ENCODE data around the gene FABP7.

FABP7 gene

DNA sequence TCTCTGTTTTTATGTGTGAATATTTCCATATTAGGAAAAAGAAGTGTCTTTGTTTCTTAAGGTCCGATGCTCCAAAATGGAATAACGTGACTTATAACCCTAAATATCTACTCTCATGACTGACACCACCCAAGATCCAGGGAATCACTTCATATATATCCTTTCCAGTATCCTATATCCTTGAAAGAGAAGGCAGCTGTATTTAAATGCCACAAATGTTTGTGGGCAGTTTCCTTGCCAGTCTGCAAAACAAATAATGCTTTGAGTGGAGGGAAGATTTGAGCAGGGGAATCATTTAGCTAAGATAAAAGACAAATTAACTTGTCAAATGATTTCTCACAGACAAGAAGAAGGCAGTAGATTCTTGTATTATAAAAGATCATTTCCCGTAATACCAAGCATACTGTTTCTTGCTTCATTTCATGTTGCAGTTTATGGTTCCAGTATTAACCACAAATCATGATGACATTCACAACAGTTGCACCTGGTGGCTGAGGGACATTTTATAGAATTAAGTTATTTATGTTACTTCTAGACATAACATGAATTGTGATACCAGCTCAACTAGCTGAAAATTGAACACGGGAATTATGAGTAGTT, 30.0 kb upstream of the FABP7 start:
- no peak overlapping the region for H3K4me3 ChIP-seq (ENCODE audit: insufficient read length, low read depth)
- peaks cover 9% of the 10 kb centered on the region for H3K27me3 ChIP-seq (ENCODE audit: insufficient read depth, insufficient read length)
- H3K9ac ChIP-seq (ENCODE audit: insufficient read length, low read depth), result no peak overlapping the region
- no peak for TF ChIP-seq YY1 (IDR thresholded peaks at IDR 0.05; ENCODE audit: insufficient read depth, insufficient read length)
- H3K4me1 ChIP-seq (ENCODE audit: insufficient read depth, insufficient read length), result no peaks in the 10 kb centered on the region
- H3K36me3 ChIP-seq (ENCODE audit: insufficient read depth, insufficient read length, low read length), result no peaks in the 10 kb centered on the region
- peaks cover 5% of the 10 kb centered on the region; the same call in 1 of the 2 replicates for H3K9me3 ChIP-seq (ENCODE audit: insufficient read depth, low read length)
- no peak for DNase-seq (ENCODE audit: low read depth, low spot score)

GRCh38 chr6:122751326-122751725, 28.2 kb upstream of the FABP7 start:
- H3K4me3 ChIP-seq (ENCODE audit: insufficient read length, low read depth), result no peak overlapping the region
- no peak overlapping the region for H3K9ac ChIP-seq (ENCODE audit: insufficient read length, low read depth)
- H3K9me3 ChIP-seq (ENCODE audit: insufficient read depth, low read length), result peaks cover 10% of the 10 kb centered on the region; the same call in 1 of the 2 replicates
- TF ChIP-seq SUZ12 (IDR thresholded peaks at IDR 0.05; ENCODE audit: extremely low read depth, insufficient read depth, insufficient read length) (no peak), ZNF274 (IDR thresholded peaks at IDR 0.05; ENCODE audit: low read depth, low read length) (no peak), YY1 (IDR thresholded peaks at IDR 0.05; ENCODE audit: insufficient read depth, insufficient read length) (no peak)
- no peaks in the 10 kb centered on the region for H3K4me1 ChIP-seq (ENCODE audit: insufficient read depth, insufficient read length)
- no peaks in the 10 kb centered on the region for H3K36me3 ChIP-seq (ENCODE audit: insufficient read depth, insufficient read length, low read length)
- no peak for DNase-seq (ENCODE audit: low read depth, low spot score)
- H3K27me3 ChIP-seq (ENCODE audit: insufficient read depth, insufficient read length), result peaks cover 12% of the 10 kb centered on the region

- H3K27me3 ChIP-seq (ENCODE audit: insufficient read depth, insufficient read length), result peaks cover 24% of the 10 kb centered on the region
- no peak overlapping the region for H3K9ac ChIP-seq (ENCODE audit: insufficient read length, low read depth)
- no peak for DNase-seq (ENCODE audit: low read depth, low spot score)
These were observed 27.1 kb upstream of the FABP7 start for GRCh38 chr6:122752459-122752858.

DNA sequence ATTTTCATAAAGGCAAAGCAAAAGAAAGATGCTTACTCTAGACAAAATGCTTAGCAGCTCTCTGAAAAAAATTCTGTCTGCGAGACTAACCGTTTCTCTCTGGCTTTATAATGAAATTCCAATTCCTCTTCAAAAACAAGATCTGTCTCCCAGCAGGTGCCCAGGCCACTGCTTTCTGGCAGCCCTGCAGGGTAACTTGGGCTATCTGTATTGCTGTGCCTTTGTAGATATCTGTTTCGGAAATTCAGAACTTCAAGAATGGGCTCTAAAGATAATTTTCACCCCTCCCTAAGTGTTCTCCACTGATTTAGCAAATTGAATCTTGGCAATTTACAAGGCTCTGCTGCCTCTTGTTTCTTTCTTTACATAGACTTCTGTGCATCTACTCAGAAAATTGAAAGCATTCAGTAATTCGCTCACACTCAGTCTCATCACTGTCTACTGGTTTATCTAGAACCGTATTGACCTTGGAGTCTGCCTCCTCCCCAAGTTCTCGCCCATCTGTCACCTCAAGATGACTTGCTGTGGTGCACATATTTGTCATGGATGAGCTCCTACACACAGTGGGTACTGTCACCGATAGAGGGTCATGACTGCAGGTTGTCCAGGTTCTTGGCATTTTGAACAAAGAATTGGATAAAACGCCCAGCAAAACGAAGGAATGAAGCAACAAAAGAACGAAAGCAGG, 26.4 kb upstream of the FABP7 start:
- H3K4me1 ChIP-seq (ENCODE audit: insufficient read depth, insufficient read length), result no peaks in the 10 kb centered on the region
- peaks cover 10% of the 10 kb centered on the region; the same call in 1 of the 2 replicates for H3K9me3 ChIP-seq (ENCODE audit: insufficient read depth, low read length)
- no peak overlapping the region for H3K9ac ChIP-seq (ENCODE audit: insufficient read length, low read depth)
- no peak for TF ChIP-seq SUZ12 (IDR thresholded peaks at IDR 0.05; ENCODE audit: extremely low read depth, insufficient read depth, insufficient read length)
- TF ChIP-seq ZNF274 (IDR thresholded peaks at IDR 0.05; ENCODE audit: low read depth, low read length), result no peak
- TF ChIP-seq YY1 (IDR thresholded peaks at IDR 0.05; ENCODE audit: insufficient read depth, insufficient read length), result no peak
- DNase-seq (ENCODE audit: low read depth, low spot score), result no peak
- peaks cover 26% of the 10 kb centered on the region for H3K27me3 ChIP-seq (ENCODE audit: insufficient read depth, insufficient read length)
- no peaks in the 10 kb centered on the region for H3K36me3 ChIP-seq (ENCODE audit: insufficient read depth, insufficient read length, low read length)
- H3K4me3 ChIP-seq (ENCODE audit: insufficient read length, low read depth), result no peak overlapping the region

More at GRCh38 chr6:122752459-122752858, 27.1 kb upstream of the FABP7 start:
- H3K4me1 ChIP-seq (ENCODE audit: insufficient read depth, insufficient read length), result no peaks in the 10 kb centered on the region
- no peak for TF ChIP-seq SUZ12 (IDR thresholded peaks at IDR 0.05; ENCODE audit: extremely low read depth, insufficient read depth, insufficient read length)
- no peak for TF ChIP-seq ZNF274 (IDR thresholded peaks at IDR 0.05; ENCODE audit: low read depth, low read length)
- no peak for TF ChIP-seq YY1 (IDR thresholded peaks at IDR 0.05; ENCODE audit: insufficient read depth, insufficient read length)
- H3K9me3 ChIP-seq (ENCODE audit: insufficient read depth, low read length), result peaks cover 10% of the 10 kb centered on the region; the same call in 1 of the 2 replicates
- no peak overlapping the region for H3K4me3 ChIP-seq (ENCODE audit: insufficient read length, low read depth)
- no peaks in the 10 kb centered on the region for H3K36me3 ChIP-seq (ENCODE audit: insufficient read depth, insufficient read length, low read length)

DNA sequence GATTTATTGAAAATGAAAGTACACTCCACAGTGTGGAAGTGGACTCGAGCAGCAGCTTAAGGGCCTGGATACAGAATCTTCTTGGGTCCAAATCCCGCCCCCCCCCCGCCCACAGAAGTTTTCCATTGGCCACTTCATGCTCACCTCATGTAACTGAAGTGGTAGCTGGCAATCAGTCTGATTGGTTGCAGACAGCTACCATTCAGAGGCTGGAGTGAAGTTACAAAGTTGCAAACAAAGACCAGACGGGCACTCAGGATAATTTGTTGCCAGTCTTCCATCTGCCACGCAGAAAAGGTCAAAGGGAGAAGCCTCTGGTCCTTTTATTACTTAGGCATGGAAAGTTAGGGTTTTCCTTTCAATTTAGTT, 25.8 kb upstream of the FABP7 start:
- Histone ChIP-seq H3K36me3 (ENCODE audit: insufficient read depth, insufficient read length, low read length) (no peaks in the 10 kb centered on the region), H3K4me1 (ENCODE audit: insufficient read depth, insufficient read length) (no peaks in the 10 kb centered on the region), H3K9me3 (ENCODE audit: insufficient read depth, low read length) (peaks cover 10% of the 10 kb centered on the region; the same call in 1 of the 2 replicates), H3K9ac (ENCODE audit: insufficient read length, low read depth) (no peak overlapping the region), H3K27me3 (ENCODE audit: insufficient read depth, insufficient read length) (peaks cover 26% of the 10 kb centered on the region), H3K4me3 (ENCODE audit: insufficient read length, low read depth) (no peak overlapping the region)
- no peak for TF ChIP-seq SUZ12 (IDR thresholded peaks at IDR 0.05; ENCODE audit: extremely low read depth, insufficient read depth, insufficient read length)
- no peak for TF ChIP-seq ZNF274 (IDR thresholded peaks at IDR 0.05; ENCODE audit: low read depth, low read length)
- TF ChIP-seq YY1 (IDR thresholded peaks at IDR 0.05; ENCODE audit: insufficient read depth, insufficient read length), result no peak
- no peak for DNase-seq (ENCODE audit: low read depth, low spot score)

GRCh38 chr6:122754191-122754731, 25.3 kb upstream of the FABP7 start:
- H3K9ac ChIP-seq (ENCODE audit: insufficient read length, low read depth), result no peak overlapping the region
- peaks cover 10% of the 10 kb centered on the region; the same call in 1 of the 2 replicates for H3K9me3 ChIP-seq (ENCODE audit: insufficient read depth, low read length)
- no peaks in the 10 kb centered on the region for H3K36me3 ChIP-seq (ENCODE audit: insufficient read depth, insufficient read length, low read length)
- no peak for DNase-seq (ENCODE audit: low read depth, low spot score)
- H3K4me3 ChIP-seq (ENCODE audit: insufficient read length, low read depth), result no peak overlapping the region
- peaks cover 26% of the 10 kb centered on the region for H3K27me3 ChIP-seq (ENCODE audit: insufficient read depth, insufficient read length)
- H3K4me1 ChIP-seq (ENCODE audit: insufficient read depth, insufficient read length), result no peaks in the 10 kb centered on the region
- no peak for TF ChIP-seq YY1 (IDR thresholded peaks at IDR 0.05; ENCODE audit: insufficient read depth, insufficient read length)
- TF ChIP-seq SUZ12 (IDR thresholded peaks at IDR 0.05; ENCODE audit: extremely low read depth, insufficient read depth, insufficient read length), result no peak
- TF ChIP-seq ZNF274 (IDR thresholded peaks at IDR 0.05; ENCODE audit: low read depth, low read length), result no peak

GRCh38 chr6:122755901-122756300, 23.6 kb upstream of the FABP7 start:
- H3K4me3 ChIP-seq (ENCODE audit: insufficient read length, low read depth), result no peak overlapping the region
- no peaks in the 10 kb centered on the region for H3K4me1 ChIP-seq (ENCODE audit: insufficient read depth, insufficient read length)
- no peak overlapping the region for H3K9ac ChIP-seq (ENCODE audit: insufficient read length, low read depth)
- H3K27me3 ChIP-seq (ENCODE audit: insufficient read depth, insufficient read length), result peaks cover 26% of the 10 kb centered on the region
- H3K36me3 ChIP-seq (ENCODE audit: insufficient read depth, insufficient read length, low read length), result no peaks in the 10 kb centered on the region
- peak; percentile 74 for DNase-seq (ENCODE audit: low read depth, low spot score)
- peaks cover 10% of the 10 kb centered on the region; the same call in 1 of the 2 replicates for H3K9me3 ChIP-seq (ENCODE audit: insufficient read depth, low read length)
- TF ChIP-seq SUZ12 (IDR thresholded peaks at IDR 0.05; ENCODE audit: extremely low read depth, insufficient read depth, insufficient read length), result no peak
- no peak for TF ChIP-seq ZNF274 (IDR thresholded peaks at IDR 0.05; ENCODE audit: low read depth, low read length)
- TF ChIP-seq YY1 (IDR thresholded peaks at IDR 0.05; ENCODE audit: insufficient read depth, insufficient read length), result no peak

All from NT2/D1 (cell line).